Renal cortical epithelial cell (primary cell): ENCODE measurements around the gene APBA3. TPM values are rescaled to one million over a fixed set of nuclear protein-coding genes. Genes with fewer than 3 reads are reported as not detected.

ENCODE experiments used
- DNase-seq: peaks from one replicate; pipeline ENCODE4 v3.0.0-alpha.2; 2011; ENCODE audit warnings: low read depth
- total RNA-seq: library from RNA; depleted of rRNA; stranded (reverse); fragments of >200 nt; gene quantifications from 2 replicates; pipeline ENCODE4 v1.2.3, GENCODE V29; 2014

APBA3 gene
- total RNA-seq, 1 donor from 2014 or later: 24.7 TPM

DNA sequence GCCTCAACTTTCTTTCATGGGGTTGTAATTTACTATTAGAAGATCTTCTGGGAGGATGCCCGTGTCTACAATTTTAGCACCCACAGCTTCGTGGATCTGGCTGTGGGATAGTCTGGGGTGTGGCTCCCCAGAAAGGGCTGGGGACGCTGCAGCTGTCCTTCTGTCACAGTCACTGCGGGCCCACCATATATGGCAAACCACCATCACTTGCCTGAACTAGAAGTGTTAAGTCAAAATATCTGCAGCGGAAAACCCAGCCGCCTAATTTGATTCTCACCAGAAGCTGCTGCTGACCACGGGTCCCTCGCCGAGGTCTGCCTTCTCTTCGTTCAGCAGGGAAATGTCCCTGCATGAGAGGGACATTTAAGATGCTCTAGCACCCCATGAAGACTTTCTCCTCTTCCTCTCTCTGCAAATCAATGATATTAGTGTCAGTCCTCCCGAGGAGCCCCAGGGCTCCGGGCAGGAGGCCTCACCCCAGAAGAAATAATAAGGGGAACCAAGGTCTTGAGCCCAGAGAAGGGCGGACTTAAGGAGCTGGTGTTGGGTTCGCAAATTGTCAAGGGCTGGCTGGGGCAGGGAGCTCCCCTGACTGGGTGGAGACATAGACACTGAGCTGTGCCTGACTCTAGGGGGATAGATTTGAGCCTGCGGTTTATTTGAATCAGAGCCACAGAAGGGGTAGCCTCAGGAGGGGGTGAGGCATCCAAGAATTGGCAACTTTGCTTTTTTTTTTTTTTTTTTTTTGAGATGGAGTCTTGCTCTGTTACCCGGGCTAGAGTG is 27.7 kb upstream of the APBA3 start:
- no peak for DNase-seq

DNA sequence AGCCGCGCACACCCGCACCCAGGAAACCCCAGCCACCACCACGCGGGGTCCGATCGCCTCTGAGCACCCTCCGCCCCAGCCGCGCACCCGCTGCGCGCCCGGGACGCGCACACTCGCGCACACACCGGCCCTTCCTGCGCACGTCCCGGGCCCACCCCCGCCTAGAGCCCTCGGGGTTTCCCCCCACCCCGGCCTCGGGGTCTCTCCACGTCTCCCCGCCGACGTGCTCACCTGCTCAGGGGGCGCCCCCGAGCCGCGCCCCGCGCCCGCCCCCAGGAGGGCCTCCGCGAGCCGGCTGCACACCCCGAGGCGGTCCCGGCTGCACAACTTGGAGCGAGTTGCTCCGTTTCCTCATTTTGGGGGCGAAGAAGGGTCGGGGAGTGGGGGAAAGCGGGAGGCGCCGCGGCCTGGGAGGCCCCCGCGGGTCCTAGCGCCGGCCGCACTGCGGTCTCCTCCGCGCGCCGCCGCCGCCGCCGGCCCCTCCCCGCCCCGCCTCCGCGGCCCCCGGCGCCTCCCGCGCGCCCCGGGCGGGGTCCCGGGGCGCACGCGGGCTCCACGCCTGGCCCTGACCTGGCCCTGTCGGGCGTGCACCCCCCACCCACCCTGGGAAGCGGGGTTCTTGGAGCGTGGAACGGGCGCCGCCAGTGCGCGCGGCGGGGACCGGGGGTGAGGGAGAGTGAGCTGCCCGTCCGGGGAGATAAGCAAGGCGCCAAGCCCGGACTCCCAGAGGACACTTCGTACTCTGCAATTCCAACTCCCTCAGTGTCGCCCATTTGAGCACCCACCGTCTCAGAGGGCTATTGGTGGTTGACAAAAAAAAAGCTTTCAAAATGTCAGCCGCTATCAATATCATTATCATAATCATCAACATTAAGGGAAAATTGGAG is 24.7 kb upstream of the APBA3 start, which contains the start of gene MATK:
TSS of gene MATK (minus strand) at position 444 of the 887 bp plus-strand sequence. CDS start 1,246 bp downstream, outside the sequence.
- no peak for DNase-seq

DNA sequence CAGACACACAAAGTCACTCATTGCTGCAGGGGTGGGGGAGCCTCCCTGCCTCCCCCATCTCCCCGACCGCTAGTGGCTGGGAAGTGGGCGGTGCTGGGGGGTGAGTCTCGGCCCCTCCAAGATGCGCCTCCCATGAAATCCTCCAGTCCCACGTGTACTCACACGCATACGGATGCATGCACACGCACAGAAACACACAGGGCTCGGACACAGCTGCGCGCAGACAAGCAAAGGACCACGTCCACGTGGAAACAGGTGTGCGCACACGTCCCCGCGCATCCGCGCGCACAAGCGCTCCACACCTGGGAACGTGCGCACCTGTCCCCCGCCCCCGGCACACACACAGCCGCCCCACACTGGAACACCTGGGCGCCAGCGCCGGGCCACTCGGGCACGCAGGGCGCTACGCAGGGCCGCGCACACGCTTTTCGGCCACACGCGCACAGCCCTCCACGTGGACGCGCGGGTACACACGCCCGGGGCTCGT is 24.0 kb upstream of the APBA3 start:
- DNase-seq: no peak

DNA sequence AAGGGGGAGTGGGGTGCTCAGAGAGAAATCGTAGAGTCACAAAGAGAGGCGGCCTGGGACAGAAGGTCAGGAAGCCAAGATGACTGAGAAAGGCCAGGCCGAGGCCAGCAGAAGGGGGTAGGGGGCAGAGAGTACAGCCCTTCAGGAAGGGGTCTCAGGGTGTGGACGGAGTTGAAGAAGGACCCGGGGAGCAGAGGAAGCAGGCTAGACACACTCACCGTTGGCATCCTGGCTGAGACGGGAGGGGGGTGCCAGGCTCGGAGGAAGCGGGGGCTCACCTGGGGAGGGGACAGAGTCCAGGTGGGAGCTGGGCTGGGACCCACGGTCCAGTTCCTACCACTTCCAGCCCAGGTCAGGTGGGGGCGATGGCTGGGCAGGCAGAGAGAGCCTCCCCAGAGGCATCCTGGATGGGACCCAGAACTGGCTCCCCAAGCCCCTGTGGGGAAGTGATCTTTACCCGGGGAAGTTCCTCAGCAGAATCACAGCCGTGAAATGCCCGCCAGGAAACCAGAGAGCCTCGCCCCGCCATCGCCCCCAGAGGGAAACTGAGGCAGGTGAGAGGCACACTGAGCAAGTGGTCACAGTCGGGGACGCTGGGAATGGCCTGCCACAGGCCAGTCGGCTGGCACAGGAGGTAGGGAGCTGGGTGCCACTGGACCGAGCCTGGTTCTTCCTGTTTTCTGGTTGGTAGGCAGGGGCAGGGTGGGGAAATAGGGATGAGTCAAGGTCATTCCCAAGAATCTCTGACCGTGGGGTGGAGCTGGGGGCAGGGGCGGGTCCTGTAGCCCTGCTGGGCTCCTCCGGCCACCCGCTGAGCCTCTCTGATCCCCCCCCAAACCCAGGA is 23.3 kb upstream of the APBA3 start:
- DNase-seq: no peak

DNA sequence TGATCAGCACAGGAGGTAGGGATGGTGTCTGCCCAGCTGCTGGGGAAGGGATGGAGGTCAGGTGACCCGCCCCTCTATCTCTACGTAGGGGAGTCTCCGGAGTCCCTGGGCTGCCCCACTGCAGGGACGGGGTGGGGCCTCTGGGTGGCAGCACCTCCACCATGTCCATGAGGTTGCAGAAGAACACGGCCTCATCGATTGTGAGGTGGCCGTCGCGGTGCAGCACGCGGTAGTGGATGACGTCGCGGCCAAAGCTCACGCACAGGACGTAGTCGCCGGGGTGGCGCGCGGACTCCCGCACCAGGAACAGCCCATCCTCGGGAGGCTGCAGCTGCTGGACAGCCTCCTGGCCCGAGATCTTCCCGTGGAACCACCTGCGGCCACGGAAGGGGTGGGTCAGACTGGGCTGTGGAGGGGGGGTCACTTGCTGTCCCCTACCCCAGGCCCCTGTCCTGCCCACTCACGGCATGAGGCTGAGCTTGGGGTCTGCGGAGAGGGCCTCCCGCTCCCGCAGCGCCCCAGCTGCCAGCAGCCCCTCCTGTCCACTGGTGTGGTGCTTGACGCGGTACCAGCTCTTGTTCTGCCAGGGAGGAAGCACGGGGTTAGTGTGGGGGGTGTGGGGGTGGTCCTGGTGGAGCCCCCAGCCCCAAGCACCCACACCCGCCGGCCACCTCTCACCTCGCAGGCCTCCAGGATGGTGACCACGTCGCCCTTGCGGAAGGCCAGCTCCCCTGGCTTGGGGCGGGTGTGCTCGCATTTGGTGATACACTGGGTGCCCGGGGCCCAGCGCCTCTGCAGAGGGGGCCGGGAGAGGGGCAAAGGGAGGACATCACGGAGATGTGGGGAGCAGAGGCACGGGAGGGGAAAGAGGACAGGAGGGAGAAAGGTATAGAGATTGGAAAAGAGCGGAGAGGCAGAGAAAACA is 22.4 kb upstream of the APBA3 start:
- no peak for DNase-seq

DNA sequence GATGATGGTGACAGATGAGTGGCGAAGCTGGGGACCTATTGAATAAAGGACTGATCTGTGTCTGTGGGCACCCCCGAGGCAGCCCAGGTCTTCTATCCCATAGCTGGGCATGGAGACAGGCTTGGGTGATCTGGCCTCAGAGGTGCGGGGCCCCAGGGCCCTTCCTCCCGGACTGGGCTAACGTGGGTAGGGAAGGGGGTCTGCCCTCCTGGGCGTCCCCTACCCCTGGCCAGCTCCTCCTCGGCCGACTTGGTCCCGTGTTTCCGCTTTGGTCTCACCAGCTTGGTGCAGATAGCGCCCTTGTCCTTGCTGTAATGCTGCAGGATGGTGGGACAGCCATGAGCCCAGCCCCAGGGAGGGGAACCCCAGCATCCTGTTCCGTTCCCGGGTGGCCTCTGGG is 21.4 kb upstream of the APBA3 start:
- no peak for DNase-seq

DNA sequence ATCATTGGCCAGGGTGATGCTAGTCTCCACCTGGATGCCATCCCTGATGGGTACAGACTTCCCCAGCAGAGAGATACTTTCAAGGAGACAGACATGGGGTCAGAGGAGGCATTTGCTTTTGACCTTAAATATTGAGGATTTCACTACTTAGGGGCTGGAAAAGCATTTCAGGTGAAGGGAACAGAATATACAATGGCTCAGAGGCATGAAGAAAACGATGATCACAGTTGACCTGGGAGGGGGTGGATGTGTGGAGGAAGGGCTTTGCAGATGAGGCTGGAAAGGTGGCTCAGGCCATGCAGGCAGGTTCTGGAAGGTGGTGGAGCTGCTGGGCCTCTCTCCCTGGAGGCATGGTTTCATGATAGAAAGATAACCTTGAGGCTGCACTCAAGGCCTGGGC is 20.8 kb upstream of the APBA3 start:
- DNase-seq: no peak

DNA sequence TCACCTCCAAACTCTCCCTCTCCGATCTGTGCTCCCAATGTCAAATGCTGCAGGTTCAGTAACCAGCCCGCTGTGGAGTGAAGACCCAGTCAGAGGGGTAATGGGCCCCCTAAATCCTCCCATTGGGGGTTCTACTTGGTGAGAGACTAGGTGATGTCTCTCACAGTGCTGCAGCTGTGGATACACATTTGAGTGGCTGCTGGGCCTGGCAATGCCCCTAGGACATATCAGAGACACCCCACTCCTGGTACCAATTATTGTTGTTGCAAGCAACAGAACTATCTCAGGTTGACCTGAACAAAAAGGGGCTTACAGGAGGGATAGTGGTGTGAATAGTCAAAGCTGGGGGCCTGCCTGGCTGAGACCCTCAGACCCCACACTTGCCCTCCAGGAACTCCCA is 20.1 kb upstream of the APBA3 start:
- no peak for DNase-seq

DNA sequence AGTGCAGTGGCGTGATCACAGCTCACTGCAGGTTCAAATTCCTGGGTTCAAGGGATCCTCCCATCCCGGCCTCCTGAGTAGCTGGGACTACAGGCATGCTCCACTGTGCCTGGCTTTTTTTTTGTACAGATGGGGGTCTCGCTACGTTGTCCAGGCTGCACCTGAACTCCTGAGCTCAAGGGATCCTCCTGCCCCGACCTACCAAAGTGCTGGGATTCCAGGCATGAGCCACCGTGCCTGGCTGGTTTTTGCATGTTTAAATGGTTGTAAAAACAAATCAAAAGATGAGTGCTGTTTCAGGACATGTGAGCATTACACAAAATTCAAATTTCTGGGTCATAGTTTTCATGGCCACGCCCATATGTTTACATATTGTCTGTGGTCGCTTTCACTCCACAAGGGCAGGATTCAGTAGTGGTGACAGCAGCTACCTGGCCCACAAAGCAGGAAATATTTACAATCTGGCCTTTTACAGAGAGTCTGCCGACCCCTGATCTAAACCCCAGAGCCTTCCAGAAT is 19.4 kb upstream of the APBA3 start:
- DNase-seq: no peak

DNA sequence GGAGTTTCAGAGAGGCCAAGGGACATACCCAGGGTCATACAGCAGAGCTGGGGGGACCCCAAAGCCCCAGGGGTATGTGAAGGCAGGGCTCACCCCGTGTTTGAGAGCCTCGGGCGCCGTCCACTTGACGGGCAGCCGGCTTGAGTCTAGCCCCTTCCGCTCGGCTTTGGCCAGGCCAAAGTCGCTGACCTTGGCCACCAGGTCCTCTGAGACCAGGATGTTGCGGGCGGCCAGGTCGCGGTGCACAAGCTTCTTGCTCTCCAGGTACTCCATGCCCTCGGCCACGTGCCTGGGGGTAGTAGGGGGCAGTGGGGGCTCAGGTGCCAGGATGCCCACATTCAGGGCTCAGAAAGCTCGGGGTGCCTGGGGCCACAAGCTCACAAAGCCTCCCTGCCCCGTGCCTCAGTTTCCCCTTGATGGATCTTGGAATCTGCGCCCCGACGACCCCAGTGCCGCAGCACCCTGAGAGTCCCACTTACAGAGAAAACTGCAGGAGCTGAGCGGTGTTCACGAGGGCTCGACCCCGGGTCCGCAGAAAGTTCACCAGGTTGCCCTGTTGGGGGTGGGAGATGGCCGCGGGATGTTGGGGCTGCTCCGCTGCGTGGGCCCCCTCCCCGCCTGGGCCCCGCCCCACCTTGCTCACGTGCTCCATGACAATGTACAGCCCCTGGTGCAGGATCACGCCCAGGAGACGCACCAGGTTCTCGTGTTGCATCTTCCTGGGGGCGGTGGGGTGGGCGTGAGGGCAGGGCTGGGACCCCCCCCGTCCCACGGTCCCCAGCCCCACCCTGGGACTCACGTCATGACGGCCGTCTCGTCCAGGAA is 17.6 kb upstream of the APBA3 start:
- no peak for DNase-seq

DNA sequence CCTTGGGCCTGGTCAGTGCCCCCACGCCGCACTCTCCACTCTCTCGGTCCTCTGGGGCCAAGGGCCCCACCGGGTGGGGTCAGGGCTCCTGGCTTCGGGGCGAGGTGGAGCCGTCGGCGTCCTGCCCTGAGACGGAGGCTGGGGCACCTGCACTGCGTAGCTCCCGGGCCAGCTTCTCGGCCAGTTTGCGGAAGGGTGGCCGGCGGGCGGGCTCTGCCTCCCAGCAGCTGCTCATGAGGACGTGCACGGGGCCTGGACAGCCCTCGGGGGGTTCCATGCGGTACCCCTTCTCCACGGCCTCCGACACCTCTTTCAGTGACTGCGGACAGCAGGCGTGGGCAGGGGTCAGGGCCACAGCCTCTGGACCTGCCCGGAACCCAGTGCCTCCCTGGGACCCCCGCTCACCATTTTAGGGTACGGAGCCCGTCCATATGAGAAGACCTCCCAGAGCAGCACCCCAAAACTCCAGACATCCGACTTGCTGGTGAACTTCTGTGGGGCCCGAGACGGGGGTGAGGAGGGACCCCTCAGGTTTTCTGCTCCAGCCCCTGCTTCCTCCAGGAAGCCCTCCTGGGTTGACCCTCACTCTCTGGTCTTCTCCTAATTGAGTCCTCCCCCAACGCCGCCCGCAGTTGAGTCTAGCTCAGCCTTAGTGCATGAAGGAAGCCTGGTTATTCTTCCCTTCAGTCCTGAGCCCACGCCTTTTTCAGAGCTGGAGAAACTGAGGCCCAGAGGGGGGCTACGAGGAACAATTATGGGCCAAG is 16.8 kb upstream of the APBA3 start:
- no peak for DNase-seq

DNA sequence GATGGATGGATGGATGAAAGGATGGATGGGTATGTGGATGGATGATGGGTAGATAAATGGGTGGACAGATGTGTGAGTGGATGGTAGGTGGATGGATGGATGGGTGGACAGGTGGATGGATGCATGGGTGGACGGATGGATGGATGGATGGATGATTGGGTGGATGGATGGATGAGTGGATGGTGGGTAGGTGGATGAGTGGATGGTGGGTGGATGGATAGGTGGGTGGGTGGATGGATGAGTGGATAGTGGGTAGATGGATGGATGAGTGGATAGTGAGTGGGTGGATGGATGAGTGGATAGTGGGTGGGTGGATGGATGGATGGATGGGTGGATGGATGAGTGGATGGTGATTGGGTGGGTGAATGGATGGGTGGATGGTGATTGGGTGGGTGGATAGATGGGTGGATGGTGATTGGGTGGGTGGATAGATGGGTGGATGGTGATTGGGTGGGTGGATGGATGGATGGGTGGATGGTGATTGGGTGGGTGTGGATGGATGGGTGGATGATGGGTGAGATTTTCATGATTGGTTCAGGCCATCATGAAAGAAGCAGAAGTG is 15.1 kb upstream of the APBA3 start:
- DNase-seq: no peak

DNA sequence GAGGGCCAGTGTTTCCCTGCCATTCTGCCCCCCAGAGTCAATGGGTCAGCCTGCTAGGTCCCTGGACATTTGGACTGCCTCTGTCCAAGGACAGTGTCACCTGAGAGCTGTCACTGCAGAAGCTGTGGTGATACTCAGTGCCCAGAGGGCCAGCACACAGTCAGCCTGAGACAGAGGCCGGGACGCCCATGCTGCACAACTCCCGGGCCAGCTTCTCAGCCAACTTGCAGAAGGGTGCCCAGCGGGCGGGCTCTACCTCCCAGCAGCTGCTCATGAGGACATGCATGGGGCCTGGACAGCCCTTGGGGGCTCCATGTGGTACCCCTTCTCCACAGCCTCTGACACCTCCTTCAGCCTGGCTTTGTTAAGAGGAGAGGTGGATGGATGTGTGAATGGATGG is 14.3 kb upstream of the APBA3 start:
- no peak for DNase-seq

DNA sequence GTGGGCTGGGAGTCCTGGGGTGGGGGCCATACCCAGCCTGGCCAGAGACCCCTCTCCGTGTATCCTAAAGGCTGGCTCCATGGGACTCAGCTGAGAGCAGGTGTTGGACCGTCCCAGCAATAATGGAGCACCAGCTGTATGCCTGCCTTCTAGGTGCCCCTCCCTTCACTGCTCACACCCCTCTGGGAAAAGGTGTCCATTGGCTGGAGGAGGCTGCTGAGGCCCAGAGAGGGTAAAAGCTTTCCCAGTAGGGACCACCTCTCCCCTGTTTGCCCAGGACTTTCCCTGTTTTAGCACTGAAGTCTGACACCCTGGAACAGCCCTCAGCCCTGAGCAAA is 13.9 kb upstream of the APBA3 start:
- DNase-seq: no peak

DNA sequence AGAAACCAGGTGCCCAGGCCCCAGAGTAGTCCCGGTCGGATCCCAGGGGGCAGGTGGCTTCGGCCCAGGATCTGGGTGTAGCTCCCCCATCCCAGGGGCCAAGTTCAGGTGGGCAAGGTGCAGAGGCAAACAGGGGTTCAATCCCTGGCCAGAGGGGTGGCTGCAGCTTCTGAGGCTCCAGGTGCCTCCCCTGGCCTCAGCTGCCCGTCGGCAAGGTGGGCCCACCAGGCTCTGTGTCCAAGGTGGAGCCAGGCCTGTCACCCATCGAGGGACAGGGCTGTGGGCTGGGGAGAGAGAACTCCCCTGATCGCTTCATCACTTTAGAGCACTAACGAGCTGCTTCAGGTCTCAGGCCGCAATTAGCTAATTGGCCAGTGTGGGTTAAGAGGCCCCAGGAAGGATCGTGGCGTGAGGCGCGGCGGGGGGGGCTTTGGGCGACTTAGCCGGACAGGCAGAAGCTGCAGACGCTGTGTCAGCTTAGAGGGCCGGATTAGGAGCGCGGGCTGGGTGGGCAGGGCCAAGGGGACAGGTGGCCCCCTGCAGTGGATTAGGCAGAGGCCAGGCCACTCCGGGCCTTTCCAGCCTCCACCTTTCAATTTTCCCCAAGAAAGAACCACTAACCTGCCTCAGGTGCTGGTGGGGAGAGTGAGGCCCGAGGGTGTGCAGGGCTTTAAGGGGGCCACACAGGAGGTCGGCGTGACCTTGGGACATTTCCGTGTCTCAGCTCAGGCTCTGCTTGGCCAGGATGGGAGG is 13.3 kb upstream of the APBA3 start:
- no peak for DNase-seq

DNA sequence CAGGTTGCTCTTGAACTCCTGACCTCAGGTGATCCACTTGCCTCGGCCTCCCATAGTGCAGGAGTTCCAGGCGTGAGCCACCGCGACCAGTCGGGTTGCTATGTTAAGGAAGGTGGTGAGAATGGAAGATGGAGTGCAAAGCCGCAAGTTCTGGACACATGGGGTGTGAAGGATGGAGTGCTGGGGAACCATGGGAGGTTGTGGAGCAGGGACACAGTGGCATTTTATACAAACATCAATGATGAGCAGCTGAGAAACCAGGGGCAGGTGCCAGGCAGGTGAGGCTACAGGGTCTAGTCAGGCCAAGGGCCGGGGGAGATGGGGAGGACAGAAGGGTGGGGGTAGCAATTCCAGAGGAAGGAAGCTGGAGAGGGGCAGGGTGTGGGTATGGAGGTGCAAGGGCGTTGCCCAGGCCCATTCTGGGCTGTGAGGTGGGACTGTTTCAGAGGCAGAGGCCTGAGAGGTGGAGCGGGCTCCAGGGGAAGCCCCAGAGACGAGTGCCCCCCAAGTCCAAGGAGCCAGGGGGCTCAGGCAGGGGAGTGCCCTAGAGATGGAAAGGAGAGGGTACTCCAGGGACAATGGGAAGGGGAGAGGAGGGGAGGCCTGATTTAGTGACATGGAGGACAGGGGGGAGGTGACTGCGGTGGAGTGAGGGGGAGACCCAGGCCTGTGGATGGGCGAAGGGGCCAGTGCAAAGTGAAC is 12.5 kb upstream of the APBA3 start:
- no peak for DNase-seq

DNA sequence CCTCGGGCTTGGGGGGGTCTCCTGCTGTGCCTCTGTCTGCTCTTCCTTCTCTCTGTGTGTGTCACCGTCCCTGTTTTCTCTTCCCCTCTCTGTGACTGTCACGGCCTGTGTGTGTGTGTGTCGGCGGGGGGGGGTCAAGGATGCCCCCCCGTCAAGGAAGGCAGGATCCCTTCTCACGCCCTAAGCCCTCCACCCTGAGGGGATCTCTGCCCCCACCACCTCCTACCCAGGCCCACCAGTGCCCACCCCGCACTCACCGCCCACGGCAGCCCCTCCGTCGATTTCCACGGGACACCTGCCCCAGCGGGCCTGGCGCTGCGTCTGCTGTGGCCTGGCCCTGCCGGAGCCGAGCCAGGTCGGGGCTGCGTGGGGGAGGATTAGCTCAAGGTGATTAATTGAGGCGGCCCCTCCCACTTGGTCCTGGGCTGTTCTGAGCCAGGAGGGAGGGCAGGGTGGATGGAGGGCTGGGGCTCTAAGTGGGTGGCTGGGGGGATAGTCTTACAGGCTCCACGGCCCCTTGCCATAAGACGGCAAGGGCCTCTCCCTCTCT is 10.5 kb upstream of the APBA3 start, which contains the start of gene RAX2:
TSS of gene RAX2 (minus strand) at position 323 of the 550 bp plus-strand sequence. CDS start 486 bp downstream, outside the sequence.
- no peak for DNase-seq
